H4 (cell line): Measurements from ENCODE around the gene DENND4B. TPM values are rescaled to one million over a fixed set of nuclear protein-coding genes. Genes with fewer than 3 reads are reported as not detected.

Experiments used
- DNase-seq: peaks from one replicate; pipeline ENCODE4 v3.0.0-alpha.2; 2015; ENCODE audit warnings: low spot score
- total RNA-seq: library from RNA; depleted of rRNA; stranded (reverse); fragments of >200 nt; shearing (Covaris generic); gene quantifications from 2 replicates; pipeline ENCODE4 v1.2.3, GENCODE V29; 2014

The DENND4B gene
- total RNA-seq, 1 experiment from 2014 or later = 4.3 TPM

DNA sequence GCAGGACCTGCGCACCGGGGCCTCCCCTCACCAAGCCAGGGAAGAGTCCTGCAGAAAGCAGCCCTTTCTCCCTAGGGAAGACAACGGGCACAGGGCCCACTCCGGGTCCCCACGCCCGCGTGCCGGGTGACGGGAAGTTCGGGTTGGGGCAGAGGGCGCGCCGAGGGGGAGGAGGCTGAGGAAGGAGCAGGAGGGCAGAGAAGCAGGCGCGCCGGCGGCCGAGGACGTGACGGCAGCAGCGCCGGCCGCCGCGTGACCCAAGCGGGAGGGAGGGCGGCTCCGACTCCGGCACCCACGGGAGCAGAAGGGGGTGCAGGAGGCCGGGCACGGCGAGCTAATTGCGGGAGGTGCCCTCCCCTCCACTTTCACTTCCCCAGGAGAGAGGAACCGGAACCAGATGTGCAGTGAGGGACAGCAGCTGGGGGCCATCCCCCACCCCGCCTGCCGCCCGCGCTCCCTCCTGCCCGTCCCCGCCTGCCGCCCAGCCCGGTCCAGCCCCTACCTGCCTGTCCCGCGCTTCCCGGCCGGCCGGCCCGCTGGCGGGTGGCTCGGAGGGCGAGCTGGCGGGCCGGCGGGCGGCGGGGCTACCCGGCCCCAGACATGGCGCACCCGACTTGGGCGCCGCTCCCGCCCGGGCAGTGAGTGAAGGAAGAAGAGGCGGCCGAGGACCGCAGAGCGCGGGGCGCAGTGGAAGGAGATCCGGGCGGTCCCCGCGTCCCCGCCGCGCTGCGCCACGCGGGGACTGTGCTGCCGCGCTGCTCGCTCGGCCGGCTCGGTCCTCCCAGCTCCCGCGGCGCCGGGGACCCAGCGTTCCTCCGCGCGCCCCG lies 510 bp downstream of the DENND4B start:
- DNase-seq = peak; percentile 51

- no peak for DNase-seq
These were observed 1.3 kb downstream of the DENND4B start for GRCh38 chr1:153945131-153945794.

- no peak for DNase-seq
These were observed 1.7 kb downstream of the DENND4B start for GRCh38 chr1:153944827-153945117.

DNA sequence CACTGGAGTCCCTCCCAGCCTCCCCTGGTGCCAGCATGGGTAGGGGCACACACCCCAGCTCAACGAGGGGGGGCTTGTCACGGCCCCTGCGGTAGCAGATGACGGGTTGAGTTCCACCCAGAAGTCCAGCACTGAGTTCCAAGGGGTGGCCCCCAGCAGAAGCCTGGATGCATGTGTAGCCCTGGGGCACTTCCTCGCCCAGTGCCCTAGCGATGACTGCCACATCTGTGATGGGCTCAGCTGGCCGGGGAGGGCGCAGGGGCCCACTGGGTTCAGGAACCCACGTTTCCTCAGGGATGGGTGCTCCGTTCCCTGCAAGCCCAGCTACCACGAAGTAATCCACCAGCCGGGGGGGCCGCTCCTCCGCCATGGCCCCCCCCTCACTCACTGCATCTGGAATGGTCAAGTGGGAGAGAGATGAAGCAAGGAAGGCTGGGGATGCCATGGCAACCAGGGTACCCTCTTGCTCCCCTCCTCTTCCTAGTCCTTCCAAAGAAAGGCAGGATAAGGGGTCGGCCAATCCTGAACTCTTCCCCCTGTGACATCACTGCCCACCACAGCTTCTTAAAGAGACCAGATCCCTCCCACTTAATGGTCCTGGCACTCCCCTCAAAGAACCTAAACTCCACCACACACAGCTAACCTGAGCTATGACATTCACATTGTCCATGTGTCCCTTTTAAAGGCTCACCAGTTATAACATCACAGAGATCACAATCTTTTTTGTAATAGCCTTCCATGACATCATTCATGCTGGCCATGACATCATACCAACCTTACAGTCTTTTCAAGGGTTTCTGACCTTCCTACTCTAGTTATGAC lies 2.3 kb downstream of the DENND4B start:
- DNase-seq = no peak

DNA sequence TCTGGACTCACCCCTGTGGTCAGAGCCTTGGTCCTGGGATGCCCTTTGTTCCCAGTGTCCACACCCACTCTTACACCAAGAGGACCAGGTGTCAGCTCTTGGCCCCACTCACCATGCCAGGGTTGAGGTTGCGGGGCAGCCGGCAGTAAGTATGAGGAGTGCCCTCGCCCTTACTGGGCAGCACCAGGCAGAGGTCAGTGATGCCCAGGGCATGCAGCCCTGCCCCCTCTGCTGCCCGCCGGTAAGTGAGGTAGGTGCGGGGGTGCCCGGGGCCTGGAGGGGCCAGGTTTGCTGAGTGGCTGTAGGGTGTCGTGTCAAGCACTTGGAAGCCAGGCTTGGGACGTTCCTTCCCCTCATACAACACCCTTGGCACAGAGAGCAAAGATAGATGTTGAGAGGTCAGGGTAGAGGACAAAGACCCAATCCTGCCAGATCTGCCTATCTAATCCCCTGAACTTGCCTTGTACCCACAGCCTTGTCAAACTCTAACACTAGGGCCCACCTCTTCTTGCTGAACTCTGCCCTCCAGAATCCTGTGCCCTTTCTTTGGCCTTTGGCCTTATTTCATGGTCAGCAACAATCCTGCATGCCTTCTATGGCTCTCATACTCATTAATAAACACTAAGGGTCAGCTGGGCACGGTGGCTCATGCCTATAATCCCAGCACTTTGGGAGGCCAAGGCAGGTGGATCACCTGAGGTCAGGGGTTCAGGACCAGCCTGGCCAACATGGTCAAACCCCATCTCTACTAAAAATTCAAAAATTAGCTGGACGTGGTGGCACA lies 3.6 kb downstream of the DENND4B start:
- no peak for DNase-seq

- DNase-seq = no peak
These were observed 4.4 kb downstream of the DENND4B start for GRCh38 chr1:153941826-153942725.

- DNase-seq = no peak
These were observed 5.8 kb downstream of the DENND4B start for GRCh38 chr1:153940756-153941155.

DNA sequence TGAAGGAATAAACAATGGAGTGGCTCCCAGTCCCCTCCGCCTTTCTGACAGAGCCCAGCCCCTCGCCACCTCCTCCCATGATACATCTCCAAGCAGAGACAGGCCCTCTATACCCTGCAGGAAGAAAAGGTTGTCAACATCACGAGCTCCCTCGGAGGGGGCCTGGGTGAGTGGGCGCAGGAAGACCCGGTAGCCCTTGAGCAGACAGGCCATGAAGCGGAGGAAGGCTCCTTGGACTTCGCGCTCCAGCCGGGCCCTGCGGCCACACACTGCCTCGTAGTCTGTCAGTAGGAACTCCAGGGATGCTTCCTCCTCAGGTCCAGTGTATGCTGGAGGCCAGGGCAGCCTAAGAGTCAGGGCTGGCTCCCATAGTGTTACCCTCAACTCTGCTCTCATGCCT lies 7.0 kb downstream of the DENND4B start:
- no peak for DNase-seq

DNA sequence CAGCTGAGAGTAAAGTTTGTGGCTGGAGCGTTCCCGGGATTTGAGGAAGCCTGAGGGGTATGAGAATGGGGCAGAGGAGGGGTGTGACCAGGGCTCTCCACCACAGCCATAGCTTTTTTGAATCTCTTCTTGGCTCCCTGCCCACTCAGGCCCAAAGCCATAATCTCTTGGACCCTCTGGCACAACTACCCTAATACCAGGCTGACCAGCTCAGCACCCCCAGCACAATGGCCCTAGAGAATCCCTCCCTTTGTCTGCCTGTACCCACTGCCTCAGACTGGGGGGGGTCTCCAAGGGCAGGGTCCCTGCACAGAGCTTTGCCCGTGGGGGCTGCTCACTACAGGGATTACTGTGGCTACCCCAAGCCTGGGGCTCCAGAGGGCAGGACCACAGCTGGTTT lies 7.5 kb downstream of the DENND4B start:
- DNase-seq = no peak

DNA sequence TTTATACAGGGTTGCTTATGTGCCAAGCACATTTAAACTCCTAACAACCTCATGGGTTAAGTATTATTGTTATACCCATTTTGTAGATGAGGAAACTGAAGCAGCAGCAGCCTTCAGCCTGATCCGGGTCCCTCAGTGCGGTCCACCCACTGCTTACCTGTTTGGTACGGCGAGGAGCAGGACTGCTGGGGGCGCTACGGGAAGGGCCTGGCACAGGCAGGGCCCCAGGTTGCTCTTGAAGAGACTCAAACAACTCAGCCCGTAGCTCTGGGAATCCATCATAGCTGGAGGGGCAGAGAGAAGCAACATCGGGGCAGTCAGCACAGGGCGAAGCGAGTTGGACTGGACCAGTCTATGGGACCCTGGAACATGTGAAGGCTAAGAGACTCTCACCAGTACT lies 9.2 kb downstream of the DENND4B start:
- no peak for DNase-seq

- no peak for DNase-seq
These were observed 10.3 kb downstream of the DENND4B start for GRCh38 chr1:153936011-153936802.

- DNase-seq = no peak
These were observed 11.8 kb downstream of the DENND4B start for GRCh38 chr1:153934746-153935145.

DNA sequence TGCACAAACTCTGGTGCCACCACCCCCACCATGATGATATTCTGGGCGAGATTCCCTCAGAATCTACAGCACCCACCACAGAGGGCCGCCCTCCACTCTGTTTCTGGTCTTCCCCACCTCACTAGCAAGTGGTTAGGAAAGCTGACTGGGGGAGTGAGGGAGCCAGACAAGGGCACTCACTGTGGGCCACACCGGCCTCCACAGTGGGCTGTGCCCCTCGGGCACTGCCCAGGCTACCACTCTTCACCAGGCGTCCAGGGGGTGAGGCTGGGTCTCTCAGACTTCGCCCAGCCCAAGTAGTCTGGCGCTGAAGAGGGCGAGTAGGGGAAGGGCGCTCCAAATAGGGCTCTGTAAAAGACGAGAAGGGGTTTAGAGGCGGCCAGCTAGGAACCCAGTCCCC lies 12.6 kb downstream of the DENND4B start:
- no peak for DNase-seq

DNA sequence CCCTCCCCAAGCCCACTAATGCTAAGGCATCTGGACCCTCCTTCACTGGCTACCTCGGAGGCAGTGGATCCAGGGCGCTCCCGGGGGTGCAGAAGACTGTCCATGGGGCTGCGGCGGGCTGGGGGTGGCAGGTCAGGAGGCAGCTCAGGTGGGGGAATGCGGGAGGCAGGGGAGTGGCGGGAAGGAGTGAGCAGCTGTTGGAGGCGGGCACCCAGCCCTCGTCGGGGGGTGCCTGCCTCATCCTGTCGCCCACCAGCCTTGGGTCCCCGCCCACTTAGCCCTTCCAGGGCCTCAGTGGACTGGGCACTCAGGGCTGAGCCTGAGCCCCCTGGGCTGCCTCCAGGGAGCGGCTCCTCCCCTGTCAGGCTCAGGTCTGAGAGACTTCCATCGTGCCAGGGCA lies 13.1 kb downstream of the DENND4B start:
- no peak for DNase-seq

DNA sequence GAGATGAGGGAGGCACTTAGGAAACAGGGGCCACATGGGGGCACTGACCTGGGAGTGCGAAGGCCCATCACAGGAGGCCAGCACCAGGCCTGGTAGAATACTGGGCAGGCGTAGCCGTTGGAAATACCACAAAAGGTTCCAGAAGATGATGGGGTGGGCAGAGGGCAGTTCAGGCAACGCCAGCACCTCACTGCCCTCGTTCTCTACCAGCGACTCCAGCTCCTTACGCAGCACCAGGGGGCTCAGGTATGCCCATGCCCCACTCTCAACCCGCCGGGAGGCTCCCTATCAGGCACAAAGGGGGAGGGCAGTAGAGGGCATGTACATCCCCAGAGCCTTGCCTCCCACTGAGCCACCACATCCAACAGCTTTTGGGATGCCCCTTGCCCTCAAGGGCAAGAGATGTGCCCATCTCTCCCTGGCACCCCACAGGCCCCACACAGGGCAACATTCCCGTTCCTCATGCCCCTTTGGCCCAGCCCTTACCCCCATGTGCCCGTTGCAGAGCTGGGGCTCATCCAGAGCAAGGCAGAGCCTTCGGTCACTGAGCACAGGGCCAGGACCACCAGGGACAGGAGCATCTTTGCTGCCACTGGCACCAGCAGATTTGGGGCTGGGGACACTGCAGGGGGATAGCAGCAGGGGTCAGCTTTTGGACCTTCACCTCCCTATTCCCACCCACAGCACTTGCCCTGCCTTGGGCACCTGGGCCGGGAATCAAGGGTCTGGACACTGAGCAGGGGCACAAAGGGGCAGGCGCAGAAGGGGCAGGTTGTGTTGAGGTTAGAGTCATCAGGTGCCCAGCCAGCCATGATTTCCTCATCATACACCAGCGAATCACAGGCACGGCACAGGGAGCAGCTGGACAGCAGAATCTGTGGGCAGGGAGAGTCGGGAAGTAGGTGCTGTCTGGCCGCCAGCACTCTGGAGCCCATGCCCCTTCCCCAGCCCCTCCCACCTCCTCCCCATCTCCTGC lies 14.1 kb downstream of the DENND4B start:
- no peak for DNase-seq

DNA sequence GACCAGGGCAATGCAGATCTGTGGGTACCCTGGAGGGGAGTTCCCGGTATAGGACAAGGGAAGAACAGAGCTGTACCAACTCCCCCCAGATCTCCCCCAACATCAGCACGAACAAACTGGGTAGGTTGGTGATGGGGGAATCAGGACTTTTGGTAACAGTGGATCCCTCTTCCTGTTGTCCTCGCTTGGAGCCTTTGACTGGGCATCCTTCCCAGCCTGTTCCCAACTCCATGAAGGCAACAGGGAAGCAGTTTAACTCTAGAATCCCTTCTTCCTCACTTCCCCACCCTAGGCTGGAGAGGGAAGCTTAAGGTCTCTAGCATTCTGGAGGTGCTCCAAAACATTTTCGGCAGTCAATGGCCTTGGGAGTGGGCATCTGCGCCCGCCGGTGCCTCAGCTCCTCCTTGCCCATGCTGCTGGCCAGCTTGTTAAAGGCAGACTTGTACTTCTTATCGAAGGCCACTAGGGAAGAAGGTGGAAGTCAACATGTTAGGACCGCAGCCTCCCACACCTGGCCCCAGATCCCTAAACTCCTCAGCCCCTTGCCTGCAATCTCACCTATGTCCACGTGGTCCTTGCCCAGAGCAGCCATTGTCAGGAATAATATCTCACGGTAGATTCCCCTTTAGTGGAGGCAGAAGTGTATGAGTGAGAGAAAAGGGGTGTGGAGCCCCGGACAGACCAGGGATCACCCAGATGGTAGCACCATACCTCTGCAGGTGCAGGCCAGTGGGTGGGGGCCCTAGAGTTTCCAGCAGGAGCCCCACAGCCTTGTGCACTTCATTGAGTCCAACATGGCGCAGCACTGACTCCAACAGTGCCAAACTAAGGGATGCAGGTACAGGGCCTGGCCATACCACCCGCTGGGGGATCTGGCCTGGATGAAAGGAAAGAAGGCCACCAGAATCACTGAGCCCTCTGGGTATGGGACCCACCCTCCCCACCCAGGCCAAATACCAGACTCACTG lies 16.3 kb downstream of the DENND4B start:
- DNase-seq = no peak

DNA sequence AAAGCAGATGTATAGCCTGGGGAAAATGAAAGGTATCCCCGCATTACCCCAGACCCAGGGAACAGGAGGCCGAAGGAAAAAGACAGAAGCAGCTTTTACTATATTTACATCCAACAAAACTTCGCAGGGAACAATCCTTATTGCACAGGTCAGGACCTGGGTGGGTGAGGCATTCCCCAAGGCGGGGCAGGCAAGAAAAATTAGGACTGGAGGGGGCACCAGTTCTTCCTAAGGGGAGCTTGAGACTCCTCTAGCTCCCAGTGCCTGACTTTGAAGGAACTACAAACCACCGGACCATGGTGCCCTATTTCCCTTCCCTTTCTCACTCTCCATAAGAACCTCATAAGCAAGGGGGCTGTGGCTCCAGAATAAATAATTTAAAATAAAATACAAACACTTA lies 17.1 kb downstream of the DENND4B start:
- DNase-seq = no peak
